K562 (cell line): ENCODE measurements around the gene DHX8. TPM values are rescaled to one million over a fixed set of nuclear protein-coding genes. Genes with fewer than 3 reads are reported as not detected.

Experiments used
- BACH1 ChIP-seq: fragments of 200-800 bp; sonication (Bioruptor generic); IDR thresholded peaks from 2 replicates; pipeline ENCODE4 v1.6.1; 2016; ENCODE audit warnings: missing genetic modification characterization, missing compliant biosample characterization
- BHLHE40 ChIP-seq: IDR thresholded peaks from 2 replicates; pipeline ENCODE4 v1.6.1; 2011; ENCODE audit warnings: low read length, improper control_type of control experiment
- CBFA2T3 ChIP-seq: fragments of 450-650 bp; IDR thresholded peaks from 2 replicates; pipeline ENCODE4 v1.6.1; 2017
- CC2D1A ChIP-seq: fragments of 450-650 bp; IDR thresholded peaks from 2 replicates; pipeline ENCODE4 v1.6.1; 2017; ENCODE audit warnings: mild to moderate bottlenecking
- HES1 ChIP-seq: fragments of 450-650 bp; IDR thresholded peaks from 2 replicates; pipeline ENCODE4 v1.6.1; 2016; ENCODE audit warnings: low read depth, mild to moderate bottlenecking, moderate library complexity
- LARP7 ChIP-seq: fragments of 450-650 bp; IDR thresholded peaks from 2 replicates; pipeline ENCODE4 v1.6.1; 2016
- MAX ChIP-seq: sonication (generic); formaldehyde crosslinking; IDR thresholded peaks from 2 replicates; pipeline ENCODE4 v1.9.0; 2022; ENCODE audit warnings: mild to moderate bottlenecking, missing genetic modification reagents
- MTA1 ChIP-seq: fragments of 450-650 bp; IDR thresholded peaks from 2 replicates; pipeline ENCODE4 v1.6.1; 2017; ENCODE audit warnings: borderline replicate concordance
- PHTF2 ChIP-seq: fragments of 250-450 bp; sonication (Bioruptor Pico); IDR thresholded peaks from 2 replicates; pipeline ENCODE4 v1.5.0; 2021; ENCODE audit warnings: mild to moderate bottlenecking
- SIRT6 ChIP-seq: IDR thresholded peaks from one replicate; pipeline ENCODE4 v1.6.1; 2012; ENCODE audit warnings: low read depth, mild to moderate bottlenecking, control low read depth, inconsistent platforms, low read length, moderate library complexity
- ZNF174 ChIP-seq: fragments of 250-450 bp; sonication (Bioruptor Pico); IDR thresholded peaks from 2 replicates; pipeline ENCODE4 v1.4.0; 2020; ENCODE audit warnings: mild to moderate bottlenecking
- ZNF197 ChIP-seq: fragments of 200-800 bp; sonication (Bioruptor generic); IDR thresholded peaks from 2 replicates; pipeline ENCODE4 v1.6.1; 2016; ENCODE audit warnings: low read depth, missing genetic modification characterization, missing compliant biosample characterization
- ZNF239 ChIP-seq: fragments of 250-450 bp; sonication (Bioruptor Pico); IDR thresholded peaks from 2 replicates; pipeline ENCODE4 v1.4.0; 2020; ENCODE audit warnings: mild to moderate bottlenecking
- polyA plus RNA-seq, 8 experiments: library from polyadenylated mRNA; depleted of rRNA in 4 of 8; stranded (reverse) in 5 of 8; unstranded in 3 of 8; fragments of >200 nt; fragmentation: Nextera tagmentation in 2 of 8; fragmentation: Illumina TruSeq in 1 of 8; extraction: Ambion mirVana in 2 of 8; extraction: Trizol in 1 of 8; gene quantifications; 2 replicates each; pipeline versions ENCODE4 v1.2.1 to v1.2.3, GENCODE V29; 2011 to 2014; ENCODE audit warnings: inconsistent platforms in 1 of 8, missing spikeins in 1 of 8
- total RNA-seq, 7 experiments: library from RNA; depleted of rRNA in 6 of 7; stranded (reverse); fragments of >200 nt in 6 of 7; fragmentation: Illumina TruSeq in 2 of 7; extraction: Trizol in 2 of 7; gene quantifications; 2 replicates each; pipeline versions ENCODE4 v1.2.1 to v1.2.3, GENCODE V29; 2011 to 2021; ENCODE audit warnings: low replicate concordance in 1 of 7
- TF ChIP-seq, protein P1 (sequence below): sonication (generic); formaldehyde crosslinking; IDR thresholded peaks from 2 replicates; pipeline ENCODE4 v1.8.0; 2022; ENCODE audit warnings: mild to moderate bottlenecking, missing genetic modification reagents
- TF ChIP-seq, protein P2 (sequence below): fragments of 450-650 bp; IDR thresholded peaks from 2 replicates; pipeline ENCODE4 v1.6.1; 2017; ENCODE audit warnings: antibody characterized with exemption, mild to moderate bottlenecking

The DHX8 gene
- total and polyA plus RNA-seq, 9 of the 15 experiments (the other 6 are each of a cell fraction or from before 2014, with no cell fraction given) = 16.7 to 42.5 (median 25.6) TPM

DNA sequence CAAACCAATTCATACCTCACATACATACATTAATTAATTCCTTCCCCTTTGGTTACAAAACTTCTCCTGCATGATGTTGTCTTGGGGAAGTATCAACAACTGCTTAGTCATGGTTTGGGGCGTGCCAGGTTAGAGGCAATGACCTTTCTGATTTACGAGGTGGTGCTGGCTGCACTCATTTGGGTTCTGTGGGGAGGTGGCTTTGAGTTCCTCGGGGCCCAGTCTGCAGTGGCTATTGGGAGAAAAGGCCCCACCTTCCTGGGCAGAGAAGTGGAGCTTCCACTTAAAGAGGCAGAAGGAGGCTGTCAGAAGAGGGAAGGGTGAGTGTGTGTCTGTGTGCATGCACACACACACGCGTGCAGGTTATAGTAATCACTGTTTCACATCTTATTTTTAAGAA lies 72.5 kb downstream of the DHX8 start (continued):
- no peak for TF ChIP-seq LARP7
- no peak for TF ChIP-seq PHTF2 (CRISPR knock-in tag)
- TF ChIP-seq ZNF239 = no peak
- peak; percentile 33; the same call in 1 of the 2 replicates for TF ChIP-seq CBFA2T3
- TF ChIP-seq BACH1 = peak; percentile 99
- TF ChIP-seq, protein P1, sequence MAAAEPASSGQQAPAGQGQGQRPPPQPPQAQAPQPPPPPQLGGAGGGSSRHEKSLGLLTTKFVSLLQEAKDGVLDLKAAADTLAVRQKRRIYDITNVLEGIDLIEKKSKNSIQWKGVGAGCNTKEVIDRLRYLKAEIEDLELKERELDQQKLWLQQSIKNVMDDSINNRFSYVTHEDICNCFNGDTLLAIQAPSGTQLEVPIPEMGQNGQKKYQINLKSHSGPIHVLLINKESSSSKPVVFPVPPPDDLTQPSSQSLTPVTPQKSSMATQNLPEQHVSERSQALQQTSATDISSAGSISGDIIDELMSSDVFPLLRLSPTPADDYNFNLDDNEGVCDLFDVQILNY (CRISPR knock-in tag) = no peak
- TF ChIP-seq, protein P2, sequence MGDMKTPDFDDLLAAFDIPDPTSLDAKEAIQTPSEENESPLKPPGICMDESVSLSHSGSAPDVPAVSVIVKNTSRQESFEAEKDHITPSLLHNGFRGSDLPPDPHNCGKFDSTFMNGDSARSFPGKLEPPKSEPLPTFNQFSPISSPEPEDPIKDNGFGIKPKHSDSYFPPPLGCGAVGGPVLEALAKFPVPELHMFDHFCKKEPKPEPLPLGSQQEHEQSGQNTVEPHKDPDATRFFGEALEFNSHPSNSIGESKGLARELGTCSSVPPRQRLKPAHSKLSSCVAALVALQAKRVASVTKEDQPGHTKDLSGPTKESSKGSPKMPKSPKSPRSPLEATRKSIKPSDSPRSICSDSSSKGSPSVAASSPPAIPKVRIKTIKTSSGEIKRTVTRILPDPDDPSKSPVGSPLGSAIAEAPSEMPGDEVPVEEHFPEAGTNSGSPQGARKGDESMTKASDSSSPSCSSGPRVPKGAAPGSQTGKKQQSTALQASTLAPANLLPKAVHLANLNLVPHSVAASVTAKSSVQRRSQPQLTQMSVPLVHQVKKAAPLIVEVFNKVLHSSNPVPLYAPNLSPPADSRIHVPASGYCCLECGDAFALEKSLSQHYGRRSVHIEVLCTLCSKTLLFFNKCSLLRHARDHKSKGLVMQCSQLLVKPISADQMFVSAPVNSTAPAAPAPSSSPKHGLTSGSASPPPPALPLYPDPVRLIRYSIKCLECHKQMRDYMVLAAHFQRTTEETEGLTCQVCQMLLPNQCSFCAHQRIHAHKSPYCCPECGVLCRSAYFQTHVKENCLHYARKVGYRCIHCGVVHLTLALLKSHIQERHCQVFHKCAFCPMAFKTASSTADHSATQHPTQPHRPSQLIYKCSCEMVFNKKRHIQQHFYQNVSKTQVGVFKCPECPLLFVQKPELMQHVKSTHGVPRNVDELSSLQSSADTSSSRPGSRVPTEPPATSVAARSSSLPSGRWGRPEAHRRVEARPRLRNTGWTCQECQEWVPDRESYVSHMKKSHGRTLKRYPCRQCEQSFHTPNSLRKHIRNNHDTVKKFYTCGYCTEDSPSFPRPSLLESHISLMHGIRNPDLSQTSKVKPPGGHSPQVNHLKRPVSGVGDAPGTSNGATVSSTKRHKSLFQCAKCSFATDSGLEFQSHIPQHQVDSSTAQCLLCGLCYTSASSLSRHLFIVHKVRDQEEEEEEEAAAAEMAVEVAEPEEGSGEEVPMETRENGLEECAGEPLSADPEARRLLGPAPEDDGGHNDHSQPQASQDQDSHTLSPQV = peak; percentile 72
- no peak for TF ChIP-seq ZNF197 (CRISPR knock-in tag)
- peak; percentile 37; the same call in 1 of the 2 replicates for TF ChIP-seq MAX
- TF ChIP-seq HES1 = peak; percentile 82
- no peak for TF ChIP-seq SIRT6
- TF ChIP-seq MTA1 = peak; percentile 19; the same call in 1 of the 2 replicates
- peak; percentile 83 for TF ChIP-seq BHLHE40
- no peak for TF ChIP-seq CC2D1A
- TF ChIP-seq ZNF174 = no peak
